Heart right ventricle (tissue), 16 donors: Measurements from ENCODE around the gene SEMA3A. TPM values are rescaled to one million over a fixed set of nuclear protein-coding genes. Genes with fewer than 3 reads are reported as not detected.
A peak's percentile ranks its signal among the peaks of the same experiment; 100 is the strongest.

ENCODE experiments used
- ATAC-seq, 8 donors: fragments of 200-7000 bp; cut with Tn5 transposase; one replicate each; pipeline ENCODE4 v1.9.1; 2020; ENCODE audit warnings: mild to moderate bottlenecking in 8 of 8, moderate library complexity in 8 of 8, moderate number of reproducible peaks in 1 of 8
- DNase-seq, 2 donors: peaks; one replicate each; pipeline ENCODE4 v3.0.0-alpha.2; 2020
- H3K27ac ChIP-seq, 10 donors: fragments of 200-600 bp; sonication (generic) in 2 of 10; one replicate each; pipeline versions ENCODE4 v1.5.0 to v1.8.0; 2020 to 2022; ENCODE audit warnings: mild to moderate bottlenecking in 3 of 10
- H3K27me3 ChIP-seq, 7 donors: fragments of 200-600 bp; one replicate each; pipeline ENCODE4 v1.8.0; 2021 to 2022; ENCODE audit warnings: mild to moderate bottlenecking in 2 of 7
- H3K36me3 ChIP-seq, 9 donors: fragments of 200-600 bp; sonication (generic) in 1 of 9; one replicate each; pipeline versions ENCODE4 v1.5.0 to v1.8.0; 2020 to 2022; ENCODE audit warnings: mild to moderate bottlenecking in 2 of 9
- H3K4me1 ChIP-seq, 9 donors: fragments of 200-600 bp; sonication (generic) in 1 of 9; one replicate each; pipeline versions ENCODE4 v1.5.0 to v1.8.0; 2020 to 2022; ENCODE audit warnings: mild to moderate bottlenecking in 4 of 9
- H3K4me3 ChIP-seq, 10 donors: fragments of 200-600 bp; sonication (generic) in 2 of 10; one replicate each; pipeline versions ENCODE4 v1.5.0 to v1.8.0; 2020 to 2022; ENCODE audit warnings: mild to moderate bottlenecking in 7 of 10, moderate library complexity in 2 of 10
- H3K9me3 ChIP-seq, 11 donors: fragments of 200-600 bp in 10 of 11; sonication (generic) in 2 of 11; one replicate each; pipeline versions ENCODE4 v1.5.0 to v1.8.0; 2013 to 2022; ENCODE audit warnings: mild to moderate bottlenecking in 2 of 11, control low read depth in 1 of 11, moderate library complexity in 1 of 11
- CTCF ChIP-seq, 9 donors: fragments of 200-600 bp; sonication (generic) in 2 of 9; IDR thresholded peaks; one replicate each; pipeline versions ENCODE4 v1.5.0 to v1.8.0; 2021 to 2022; ENCODE audit warnings: antibody characterized with exemption in 9 of 9, mild to moderate bottlenecking in 5 of 9, moderate library complexity in 1 of 9
- WGBS, 2 donors: extraction: QIAGEN DNeasy Blood & Tissue Kit; methylation state at CpG; one replicate each; pipeline ENCODE4 v1.1.7; 2013; ENCODE audit warnings: inconsistent platforms in 1 of 2; 5-methylcytosine and 5-hydroxymethylcytosine counted together
- intact Hi-C, 10 donors: fragments of 100-400 bp; cut with DNase I; formaldehyde crosslinking; loops; one replicate each; pipeline versions ENCODE4 v1.11.1 to v1.14.2; 2022
- polyA plus RNA-seq, 2 donors: library from polyadenylated mRNA; stranded (reverse); fragments of 200-250 nt; gene quantifications; one replicate each; pipeline ENCODE4 v1.2.3, GENCODE V29; 2013
- total RNA-seq, 10 donors: library from RNA; stranded (reverse); fragmentation: NEBNext Ultra II Directional in 3 of 10; extraction: Animal tissue kit (Norgen Biotek cat#: 25700) in 3 of 10; gene quantifications; one replicate each; pipeline versions ENCODE4 v1.2.1 to v1.2.4, GENCODE V29; 2021 to 2023
- donor health status: Arrhythmogenic right ventricular cardiomyopathy.
- donor health status: ischemic (EF 13 %, LVEDD 7.1; RV severe dilation, severe dysfunction).
- donor health status: healthy with polysubstance abuse.
- donor health status: DM: no; HTN: yes; CAD: no.
- donor health status: DM: no; HTN: no; CAD: no.
- donor health status: ischemic (EF 25% LVEDD 6.9; RV normal size, moderate dysfunction).
- donor health status: ischemic (EF 25% LVEDD 5.7; RV mildly dilated, moderate dysfunction).
- donor health status: healthy.
- donor health status: DM: yes; HTN: yes; CAD: no.
- donor health status: Ischemic cardiomyopathy.
- donor health status: ischemic (EF 35%, LVEDD 5.7; RV mildly dilated, moderate dysfunction).
- donor health status: nonischemic (EF 11% LVEDD 7.7; RV severe dilation, severe dysfunction).
- donor health status: DM: yes; HTN: yes; CAD: no.
- donor health status: PGD.
- donor health status: ischemic (EF 29% LVEDD 5.4; RV normal size, mild dysfunction).
- donor health status: nonischemic (EF 23%, LVEDD 6.1; RV moderate dilation, normal function).

The SEMA3A gene
- total and polyA plus RNA-seq, 12 donors, result 0.19 to 5.3 (median 1.5) TPM

- no peaks in the 10 kb centered on the region for H3K36me3 ChIP-seq
- no peak overlapping the region for H3K4me3 ChIP-seq
- peak overlapping the region in 1 of 10 donors; percentile 10 for H3K27ac ChIP-seq
- peak in 1 of 2 donors; percentile 39 for DNase-seq
- WGBS, 2 donors, result 40 to 42% methylated on average over 5 of the region's 5 CpGs
- no peaks in the 10 kb centered on the region for H3K27me3 ChIP-seq
- peak; percentile 65 to 92 (median 79) for TF ChIP-seq CTCF (IDR thresholded peaks at IDR 0.05)
- peaks cover 0 to 8% (median 3%) of the 10 kb centered on the region in 9 donors for H3K4me1 ChIP-seq
- intact Hi-C loops, result loop anchor here in 8 of 10 donors (1.0 to 10.0 kb wide), 4 partner anchors 1086 to 1619 kb away; no protein-coding TSS in a partner anchor
- ATAC-seq, result peak in 4 of 8 donors; percentile 59 to 68 (median 64)
- H3K9me3 ChIP-seq, result no peaks in the 10 kb centered on the region
These were observed 258.4 kb downstream of the SEMA3A start for GRCh38 chr7:83936056-83936708.

DNA sequence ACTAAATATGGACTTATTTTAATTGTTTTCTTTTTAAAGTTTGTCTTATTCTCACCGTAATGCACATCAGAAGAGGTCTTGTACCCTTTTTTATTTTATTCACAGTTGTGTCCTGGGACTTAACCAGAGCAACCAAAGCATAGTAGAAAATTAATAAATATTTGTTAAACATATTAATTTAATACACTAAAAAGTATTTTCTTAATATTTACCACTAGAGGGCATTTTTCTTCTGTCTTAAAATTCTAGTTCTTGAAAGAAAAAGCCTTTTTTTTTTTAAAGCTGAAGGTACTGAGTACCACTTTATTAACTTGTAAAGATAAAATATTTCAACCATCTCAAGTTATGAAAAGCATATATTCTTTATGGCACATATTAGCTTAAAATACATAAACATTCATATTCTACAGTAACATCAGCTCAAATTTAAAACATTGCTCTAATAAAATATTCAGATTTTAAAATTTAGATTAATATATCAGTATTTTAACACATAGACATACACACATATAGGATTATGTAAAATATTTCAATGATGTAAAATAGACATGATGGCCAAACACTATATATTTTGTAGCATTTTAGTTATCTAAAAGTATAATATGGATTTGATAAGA, 260.4 kb downstream of the SEMA3A start:
- Histone ChIP-seq H3K4me3 (no peak overlapping the region), H3K36me3 (no peaks in the 10 kb centered on the region), H3K27me3 (no peaks in the 10 kb centered on the region), H3K27ac (no peak overlapping the region), H3K4me1 (peaks cover 0 to 8% (median 3%) of the 10 kb centered on the region in 9 donors), H3K9me3 (no peaks in the 10 kb centered on the region)
- WGBS, 2 donors, result 74 to 84% methylated on average over 1 of the region's 1 CpG
- intact Hi-C loops, result loop anchor here in 2 of 10 donors (10.0 kb wide), 2 partner anchors 1091 to 1621 kb away; no protein-coding TSS in a partner anchor
- no peak for DNase-seq
- ATAC-seq, result no peak
- peak in 6 of 9 donors; percentile 1 to 30 (median 28) for TF ChIP-seq CTCF (IDR thresholded peaks at IDR 0.05)

DNA sequence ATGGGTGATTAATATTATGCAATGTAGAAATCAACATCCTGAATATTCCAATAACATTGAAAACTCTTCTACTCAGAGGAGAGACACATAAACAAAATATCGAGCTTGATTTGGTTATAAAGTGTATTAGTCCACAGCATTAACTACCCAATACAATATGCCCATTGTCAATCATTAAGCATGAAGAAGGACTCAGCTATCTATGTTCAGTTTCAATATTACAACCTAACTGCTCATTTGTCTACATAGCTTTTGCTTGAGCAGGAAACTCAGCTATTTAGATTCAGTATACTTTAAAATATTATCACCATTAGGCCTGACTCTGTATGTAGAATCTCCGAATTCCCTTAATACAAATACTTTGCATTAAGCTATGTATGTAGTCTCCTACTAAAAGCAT, 262.6 kb downstream of the SEMA3A start:
- ATAC-seq (no peak), DNase-seq (no peak)
- no peaks in the 10 kb centered on the region for H3K27me3 ChIP-seq
- 93 to 96% methylated on average over 2 of the region's 2 CpGs for WGBS, 2 donors
- no peaks in the 10 kb centered on the region for H3K36me3 ChIP-seq
- H3K27ac ChIP-seq, result no peak overlapping the region
- intact Hi-C loops, result loop anchor here in 2 of 10 donors (10.0 kb wide), 2 partner anchors 1093 to 1623 kb away; no protein-coding TSS in a partner anchor
- peaks cover 0 to 8% (median 3%) of the 10 kb centered on the region in 9 donors for H3K4me1 ChIP-seq
- H3K4me3 ChIP-seq, result no peak overlapping the region
- no peak for TF ChIP-seq CTCF (IDR thresholded peaks at IDR 0.05)
- no peaks in the 10 kb centered on the region for H3K9me3 ChIP-seq

DNA sequence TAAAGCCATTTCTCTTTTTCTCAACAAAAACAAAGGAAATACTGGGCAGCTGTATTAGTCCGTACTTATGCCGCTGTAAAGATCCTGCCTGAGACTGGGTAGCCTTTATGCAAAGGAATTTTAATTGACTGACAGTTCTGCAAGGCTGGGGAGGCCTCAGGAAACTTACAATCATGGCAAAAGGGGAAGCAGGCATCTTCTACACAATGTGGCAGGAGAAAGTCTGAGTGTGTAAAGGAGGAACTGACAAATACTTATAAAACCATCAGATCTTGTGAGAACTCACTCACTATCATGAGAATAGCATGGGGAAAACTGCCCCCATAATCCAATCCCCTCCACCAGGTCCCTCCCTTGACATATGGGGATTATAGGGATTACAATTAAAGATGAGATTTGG, 264.3 kb downstream of the SEMA3A start:
- 92 to 93% methylated on average over 2 of the region's 2 CpGs for WGBS, 2 donors
- no peak overlapping the region for H3K4me3 ChIP-seq
- TF ChIP-seq CTCF (IDR thresholded peaks at IDR 0.05), result no peak
- H3K27ac ChIP-seq, result no peak overlapping the region
- no peaks in the 10 kb centered on the region for H3K27me3 ChIP-seq
- H3K4me1 ChIP-seq, result no peaks in the 10 kb centered on the region
- no peak for ATAC-seq
- H3K9me3 ChIP-seq, result no peaks in the 10 kb centered on the region
- intact Hi-C loops, result loop anchor here in 2 of 10 donors (10.0 kb wide), 2 partner anchors 1095 to 1625 kb away; no protein-coding TSS in a partner anchor
- no peak for DNase-seq
- H3K36me3 ChIP-seq, result no peaks in the 10 kb centered on the region
